Panc1 (cell line): ENCODE results near the gene HAUS8.

Source experiments
- CTCF ChIP-seq: fragments of 450-650 bp; IDR thresholded peaks from 2 replicates; pipeline ENCODE4 v1.5.1; 2017; ENCODE audit warnings: mild to moderate bottlenecking
- POLR2AphosphoS5 ChIP-seq: IDR thresholded peaks from 2 replicates; pipeline ENCODE4 v1.6.1; 2012; ENCODE audit warnings: mild to moderate bottlenecking, low read depth, low read length, moderate library complexity
- TCF7L2 ChIP-seq: IDR thresholded peaks from 2 replicates; pipeline ENCODE4 v1.6.1; 2011; ENCODE audit warnings: mild to moderate bottlenecking, low read depth, low read length, inconsistent platforms
- TF ChIP-seq, protein P1 (sequence below), 2 experiments: IDR thresholded peaks; 2 replicates each; pipeline ENCODE4 v1.6.1; 2011 to 2012; ENCODE audit warnings: low read depth in 2 of 2, control low read depth in 1 of 2, low read length in 1 of 2, mild to moderate bottlenecking in 1 of 2, moderate library complexity in 1 of 2; ENCODE audit not compliant: insufficient read depth in 1 of 2

GRCh38 chr19:17107546-17108452 is 32.5 kb upstream of the HAUS8 start:
- no peak for TF ChIP-seq CTCF
- no peak for TF ChIP-seq TCF7L2
- TF ChIP-seq, protein P1, sequence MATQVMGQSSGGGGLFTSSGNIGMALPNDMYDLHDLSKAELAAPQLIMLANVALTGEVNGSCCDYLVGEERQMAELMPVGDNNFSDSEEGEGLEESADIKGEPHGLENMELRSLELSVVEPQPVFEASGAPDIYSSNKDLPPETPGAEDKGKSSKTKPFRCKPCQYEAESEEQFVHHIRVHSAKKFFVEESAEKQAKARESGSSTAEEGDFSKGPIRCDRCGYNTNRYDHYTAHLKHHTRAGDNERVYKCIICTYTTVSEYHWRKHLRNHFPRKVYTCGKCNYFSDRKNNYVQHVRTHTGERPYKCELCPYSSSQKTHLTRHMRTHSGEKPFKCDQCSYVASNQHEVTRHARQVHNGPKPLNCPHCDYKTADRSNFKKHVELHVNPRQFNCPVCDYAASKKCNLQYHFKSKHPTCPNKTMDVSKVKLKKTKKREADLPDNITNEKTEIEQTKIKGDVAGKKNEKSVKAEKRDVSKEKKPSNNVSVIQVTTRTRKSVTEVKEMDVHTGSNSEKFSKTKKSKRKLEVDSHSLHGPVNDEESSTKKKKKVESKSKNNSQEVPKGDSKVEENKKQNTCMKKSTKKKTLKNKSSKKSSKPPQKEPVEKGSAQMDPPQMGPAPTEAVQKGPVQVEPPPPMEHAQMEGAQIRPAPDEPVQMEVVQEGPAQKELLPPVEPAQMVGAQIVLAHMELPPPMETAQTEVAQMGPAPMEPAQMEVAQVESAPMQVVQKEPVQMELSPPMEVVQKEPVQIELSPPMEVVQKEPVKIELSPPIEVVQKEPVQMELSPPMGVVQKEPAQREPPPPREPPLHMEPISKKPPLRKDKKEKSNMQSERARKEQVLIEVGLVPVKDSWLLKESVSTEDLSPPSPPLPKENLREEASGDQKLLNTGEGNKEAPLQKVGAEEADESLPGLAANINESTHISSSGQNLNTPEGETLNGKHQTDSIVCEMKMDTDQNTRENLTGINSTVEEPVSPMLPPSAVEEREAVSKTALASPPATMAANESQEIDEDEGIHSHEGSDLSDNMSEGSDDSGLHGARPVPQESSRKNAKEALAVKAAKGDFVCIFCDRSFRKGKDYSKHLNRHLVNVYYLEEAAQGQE (IDR thresholded peaks at IDR 0.05; ENCODE audit: insufficient read depth in 1 of 2, low read depth in 2 of 2, low read length in 1 of 2): no peak
- TF ChIP-seq POLR2AphosphoS5: 0 out of 2 replicates have a peak, but pooled peaks have one; percentile 28
